Neural progenitor cell (in vitro differentiated cells): ENCODE data around the gene LMAN1L. TPM values are rescaled to one million over a fixed set of nuclear protein-coding genes. Genes with fewer than 3 reads are reported as not detected.
A peak's percentile ranks its signal among the peaks of the same experiment; 100 is the strongest.

Experiments
- DNase-seq: peaks from one replicate; pipeline ENCODE4 v3.0.0-alpha.2; 2016; ENCODE audit warnings: low spot score
- H2AFZ ChIP-seq: fragments of 200-600 bp; sonication (generic); replicated peaks from 2 replicates; pipeline ENCODE4 v1.6.1; 2016; ENCODE audit warnings: antibody characterized with exemption
- H3F3A ChIP-seq: fragments of 200-600 bp; sonication (generic); 2 replicates; pipeline ENCODE4 v1.6.1; 2016; ENCODE audit warnings: antibody characterized with exemption, low read depth
- H3K27ac ChIP-seq: fragments of 200-600 bp; sonication (generic); 2 replicates; pipeline ENCODE4 v1.5.1; 2016; ENCODE audit warnings: mild to moderate bottlenecking
- H3K27me3 ChIP-seq: fragments of 200-600 bp; sonication (generic); 2 replicates; pipeline ENCODE4 v1.6.1; 2016; ENCODE audit warnings: mild to moderate bottlenecking, moderate library complexity
- H3K36me3 ChIP-seq: fragments of 200-600 bp; sonication (generic); 2 replicates; pipeline ENCODE4 v1.5.1; 2016
- H3K4me1 ChIP-seq: fragments of 200-600 bp; sonication (generic); 2 replicates; pipeline ENCODE4 v1.6.1; 2016; ENCODE audit warnings: mixed run types
- H3K4me2 ChIP-seq: fragments of 200-600 bp; sonication (generic); 2 replicates; pipeline ENCODE4 v1.6.1; 2016
- H3K4me3 ChIP-seq: fragments of 200-600 bp; sonication (generic); 2 replicates; pipeline ENCODE4 v1.5.1; 2016
- H3K79me2 ChIP-seq: fragments of 200-600 bp; sonication (generic); 2 replicates; pipeline ENCODE4 v1.6.1; 2016; ENCODE audit warnings: low read depth
- H3K9ac ChIP-seq: fragments of 200-600 bp; sonication (generic); 2 replicates; pipeline ENCODE4 v1.6.1; 2016
- H3K9me3 ChIP-seq: fragments of 200-600 bp; sonication (generic); 2 replicates; pipeline ENCODE4 v1.5.1; 2016; ENCODE audit warnings: low read depth
- H4K20me1 ChIP-seq: fragments of 200-600 bp; sonication (generic); 2 replicates; pipeline ENCODE4 v1.6.1; 2016; ENCODE audit warnings: low read depth
- H3K27ac Mint-ChIP-seq: 3 replicates; pipeline ENCODE4 v1.8.0; 2021; ENCODE audit warnings: mixed read lengths
- H3K27me3 Mint-ChIP-seq: 2 replicates; pipeline ENCODE4 v1.8.0; 2022; ENCODE audit warnings: low read depth, mild to moderate bottlenecking, inconsistent platforms, moderate library complexity, mixed read lengths; ENCODE audit not compliant: insufficient read depth
- H3K36me3 Mint-ChIP-seq: 3 replicates; pipeline ENCODE4 v1.8.0; 2021; ENCODE audit warnings: mixed read lengths
- H3K4me1 Mint-ChIP-seq: 3 replicates; pipeline ENCODE4 v1.8.0; 2021; ENCODE audit warnings: mixed read lengths
- H3K4me3 Mint-ChIP-seq: 3 replicates; pipeline ENCODE4 v1.8.0; 2021; ENCODE audit warnings: mild to moderate bottlenecking, moderate library complexity, mixed read lengths
- H3K9me3 Mint-ChIP-seq: 3 replicates; pipeline ENCODE4 v1.8.0; 2020; ENCODE audit warnings: mixed read lengths
- EZH2 ChIP-seq: fragments of 200-600 bp; sonication (generic); IDR thresholded peaks from 2 replicates; pipeline ENCODE4 v1.6.1; 2017; ENCODE audit warnings: antibody characterized with exemption, mild to moderate bottlenecking, moderate library complexity
- EZH2phosphoT487 ChIP-seq: fragments of 200-600 bp; sonication (generic); IDR thresholded peaks from 2 replicates; pipeline ENCODE4 v1.6.1; 2017; ENCODE audit warnings: antibody characterized with exemption
- total RNA-seq: library from RNA; depleted of rRNA; stranded (reverse); fragments of >200 nt; gene quantifications from 2 replicates; pipeline ENCODE4 v1.2.3, GENCODE V29; 2015; ENCODE audit warnings: low replicate concordance
- TF ChIP-seq, protein P1 (sequence below): fragments of 200-600 bp; sonication (generic); IDR thresholded peaks from 2 replicates; pipeline ENCODE4 v1.5.1; 2017; ENCODE audit warnings: antibody characterized with exemption, mild to moderate bottlenecking

Gene LMAN1L
- total RNA-seq, 1 donor from 2014 or later: not detected

DNA sequence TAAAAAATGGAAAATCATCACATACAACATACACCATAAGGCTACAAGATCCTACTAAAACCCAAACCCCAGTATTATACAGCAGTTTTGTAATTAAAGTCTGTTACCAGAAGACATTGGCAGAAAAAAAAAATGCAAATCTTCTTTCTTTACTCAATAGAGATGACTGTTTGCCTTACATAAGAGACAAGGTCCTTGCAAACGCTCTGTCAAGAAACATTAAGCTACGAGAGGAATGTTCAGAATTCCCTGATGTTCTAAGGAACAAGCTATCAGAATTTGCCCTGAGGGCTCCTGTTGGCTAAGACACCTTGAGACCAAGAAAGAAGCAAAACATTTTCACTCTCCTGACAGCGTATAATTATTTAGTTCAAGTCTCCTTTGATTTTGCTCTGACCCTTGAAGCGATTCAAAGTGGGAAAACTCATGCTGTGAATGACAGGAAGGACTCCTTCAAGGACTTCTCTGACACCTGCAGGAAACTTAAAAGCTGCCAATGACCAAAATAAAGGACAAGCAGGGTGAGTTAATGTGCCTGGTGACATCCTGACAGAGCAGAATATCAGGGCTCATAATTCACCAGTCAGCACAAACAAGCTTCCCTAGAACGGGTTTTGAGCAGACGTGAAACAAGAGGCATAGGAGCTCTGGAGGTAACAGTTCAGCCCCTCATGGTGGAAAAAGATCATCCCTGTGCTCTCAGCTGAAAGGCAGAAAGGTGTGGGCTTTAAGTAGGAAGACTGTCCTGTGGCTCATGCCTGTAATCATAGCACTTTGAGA is 58.0 kb downstream of the LMAN1L start:
- Mint-ChIP-seq H3K36me3 (peaks cover 22% of the 10 kb centered on the region), H3K27me3 (peaks cover 5% of the 10 kb centered on the region), H3K9me3 (peaks cover 6% of the 10 kb centered on the region), H3K27ac (no peak overlapping the region), H3K4me3 (peak overlapping the region; percentile 67), H3K4me1 (peaks cover 29% of the 10 kb centered on the region)
- Histone ChIP-seq H3K9ac (no peak overlapping the region), H3K27me3 (no peaks in the 10 kb centered on the region), H3K36me3 (no peaks in the 10 kb centered on the region), H3K79me2 (peaks cover 66% of the 10 kb centered on the region), H3K27ac (no peak overlapping the region), H4K20me1 (peaks cover 32% of the 10 kb centered on the region), H3K9me3 (no peaks in the 10 kb centered on the region), H2AFZ (no peak overlapping the region), H3K4me3 (no peak overlapping the region), H3K4me1 (peaks cover 4% of the 10 kb centered on the region), H3K4me2 (no peak overlapping the region), H3F3A (peaks cover 6% of the 10 kb centered on the region)
- TF ChIP-seq EZH2phosphoT487 (no peak), EZH2 (no peak)
- TF ChIP-seq, protein P1, sequence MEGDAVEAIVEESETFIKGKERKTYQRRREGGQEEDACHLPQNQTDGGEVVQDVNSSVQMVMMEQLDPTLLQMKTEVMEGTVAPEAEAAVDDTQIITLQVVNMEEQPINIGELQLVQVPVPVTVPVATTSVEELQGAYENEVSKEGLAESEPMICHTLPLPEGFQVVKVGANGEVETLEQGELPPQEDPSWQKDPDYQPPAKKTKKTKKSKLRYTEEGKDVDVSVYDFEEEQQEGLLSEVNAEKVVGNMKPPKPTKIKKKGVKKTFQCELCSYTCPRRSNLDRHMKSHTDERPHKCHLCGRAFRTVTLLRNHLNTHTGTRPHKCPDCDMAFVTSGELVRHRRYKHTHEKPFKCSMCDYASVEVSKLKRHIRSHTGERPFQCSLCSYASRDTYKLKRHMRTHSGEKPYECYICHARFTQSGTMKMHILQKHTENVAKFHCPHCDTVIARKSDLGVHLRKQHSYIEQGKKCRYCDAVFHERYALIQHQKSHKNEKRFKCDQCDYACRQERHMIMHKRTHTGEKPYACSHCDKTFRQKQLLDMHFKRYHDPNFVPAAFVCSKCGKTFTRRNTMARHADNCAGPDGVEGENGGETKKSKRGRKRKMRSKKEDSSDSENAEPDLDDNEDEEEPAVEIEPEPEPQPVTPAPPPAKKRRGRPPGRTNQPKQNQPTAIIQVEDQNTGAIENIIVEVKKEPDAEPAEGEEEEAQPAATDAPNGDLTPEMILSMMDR: no peak
- DNase-seq: no peak

GRCh38 chr15:74872702-74873035 is 60.0 kb downstream of the LMAN1L start:
- no peaks in the 10 kb centered on the region for H3K9me3 ChIP-seq
- H4K20me1 ChIP-seq: peaks cover 32% of the 10 kb centered on the region
- peak overlapping the region; percentile 51 for H3K9ac ChIP-seq
- peaks cover 51% of the 10 kb centered on the region for H3K79me2 ChIP-seq
- Mint-ChIP-seq H3K36me3 (peaks cover 14% of the 10 kb centered on the region), H3K4me3 (peak overlapping the region; percentile 94), H3K4me1 (peaks cover 24% of the 10 kb centered on the region), H3K9me3 (peaks cover 3% of the 10 kb centered on the region), H3K27me3 (peaks cover 5% of the 10 kb centered on the region), H3K27ac (peak overlapping the region; percentile 83)
- no peaks in the 10 kb centered on the region for H3K27me3 ChIP-seq
- H3K36me3 ChIP-seq: no peaks in the 10 kb centered on the region
- no peak overlapping the region for H2AFZ ChIP-seq
- no peak for TF ChIP-seq EZH2phosphoT487
- TF ChIP-seq, protein P1: no peak
- TF ChIP-seq EZH2: no peak
- H3K27ac ChIP-seq: no peak overlapping the region
- H3K4me3 ChIP-seq: peak overlapping the region; percentile 86
- DNase-seq: no peak
- H3F3A ChIP-seq: peaks cover 6% of the 10 kb centered on the region
- peaks cover 4% of the 10 kb centered on the region for H3K4me1 ChIP-seq
- peak overlapping the region; percentile 93 for H3K4me2 ChIP-seq

GRCh38 chr15:74873036-74873755 is 60.6 kb downstream of the LMAN1L start, which contains the start of gene SCAMP2:
Gene SCAMP2, minus strand, starts transcription at chr15:74873365. Its CDS starts 110 bp downstream, at chr15:74873255.
- H3K9me3 Mint-ChIP-seq: peaks cover under 1% of the 10 kb centered on the region
- TF ChIP-seq EZH2phosphoT487 (no peak), EZH2 (no peak)
- TF ChIP-seq, protein P1: no peak
- Histone ChIP-seq H2AFZ (peak within 1 kb of the TSS; percentile 93), H3K4me3 (peak within 1 kb of the TSS; percentile 86), H3K27me3 (no peaks in the 10 kb centered on the region), H3F3A (peaks cover 6% of the 10 kb centered on the region), H3K27ac (peak within 1 kb of the TSS; percentile 76), H3K9me3 (no peaks in the 10 kb centered on the region), H3K9ac (peak within 1 kb of the TSS; percentile 81), H3K36me3 (no peaks in the 10 kb centered on the region), H3K4me2 (peak within 1 kb of the TSS; percentile 93), H3K79me2 (peaks cover 46% of the 10 kb centered on the region), H3K4me1 (peaks cover 4% of the 10 kb centered on the region), H4K20me1 (peaks cover 32% of the 10 kb centered on the region)
- peaks cover 24% of the 10 kb centered on the region for H3K4me1 Mint-ChIP-seq
- peaks cover 9% of the 10 kb centered on the region for H3K36me3 Mint-ChIP-seq
- H3K27me3 Mint-ChIP-seq: peaks cover 5% of the 10 kb centered on the region
- DNase-seq: peak; percentile 98
- peak within 1 kb of the TSS; percentile 87 for H3K27ac Mint-ChIP-seq
- H3K4me3 Mint-ChIP-seq: peak within 1 kb of the TSS; percentile 94
